HEK293T (cell line): Measurements from ENCODE around the gene CDH4.

ENCODE experiments used
- BHLHE40 ChIP-seq: fragments of 450-650 bp; IDR thresholded peaks from 2 replicates; pipeline ENCODE4 v1.6.1; 2016; ENCODE audit warnings: mild to moderate bottlenecking, moderate library complexity, borderline replicate concordance
- TF ChIP-seq, protein P1 (sequence below): fragments of 450-650 bp; IDR thresholded peaks from 2 replicates; pipeline ENCODE4 v1.6.1; 2016

DNA sequence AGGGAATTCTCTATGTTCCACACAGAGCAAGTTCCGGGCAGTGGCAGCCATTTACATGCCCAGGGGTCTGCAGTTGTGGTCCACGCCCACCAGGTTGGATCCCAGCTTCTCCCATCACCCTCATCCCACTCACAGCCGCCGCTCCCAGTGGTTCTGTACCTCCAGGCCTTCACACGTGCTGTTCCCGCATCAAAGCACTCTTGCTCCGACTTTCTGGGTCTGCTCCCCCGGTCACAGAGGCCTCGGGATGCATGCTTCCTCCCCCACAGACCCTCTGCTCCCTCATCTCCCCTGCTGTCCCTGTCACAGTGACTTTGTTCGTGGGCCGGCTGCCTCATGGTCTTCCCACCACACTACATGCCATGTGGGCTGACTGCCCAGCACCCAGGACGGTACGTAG, 481.2 kb downstream of the CDH4 start:
- TF ChIP-seq, protein P1, sequence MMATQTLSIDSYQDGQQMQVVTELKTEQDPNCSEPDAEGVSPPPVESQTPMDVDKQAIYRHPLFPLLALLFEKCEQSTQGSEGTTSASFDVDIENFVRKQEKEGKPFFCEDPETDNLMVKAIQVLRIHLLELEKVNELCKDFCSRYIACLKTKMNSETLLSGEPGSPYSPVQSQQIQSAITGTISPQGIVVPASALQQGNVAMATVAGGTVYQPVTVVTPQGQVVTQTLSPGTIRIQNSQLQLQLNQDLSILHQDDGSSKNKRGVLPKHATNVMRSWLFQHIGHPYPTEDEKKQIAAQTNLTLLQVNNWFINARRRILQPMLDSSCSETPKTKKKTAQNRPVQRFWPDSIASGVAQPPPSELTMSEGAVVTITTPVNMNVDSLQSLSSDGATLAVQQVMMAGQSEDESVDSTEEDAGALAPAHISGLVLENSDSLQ, result no peak
- TF ChIP-seq BHLHE40, result no peak
